Activated CD4-positive, alpha-beta T cell treated with anti-CD3 and anti-CD28 coated beads, Interleukin-2, amount 50 U/mL, for 48 hours (primary cell): ENCODE results near the gene VPS37B.
"Not testable (repeated sequence)": the region's sequence is repeated elsewhere in the genome, so short reads cannot be mapped to it uniquely, and the experiment has no call there.

Experiments
- DNase-seq, 2 experiments: peaks; one replicate each; pipeline ENCODE4 v3.0.0-alpha.2; 2020

VPS37B gene

GRCh38 chr12:122880668-122881067, 15.3 kb downstream of the VPS37B start:
- DNase-seq: peak in 1 of 2 experiments; percentile 38

- no peak for DNase-seq
These were observed 15.7 kb downstream of the VPS37B start for GRCh38 chr12:122880155-122880667.

- no peak for DNase-seq
These were observed 16.9 kb downstream of the VPS37B start for GRCh38 chr12:122878780-122879612.

- DNase-seq: no peak
These were observed 19.2 kb downstream of the VPS37B start for GRCh38 chr12:122876731-122877130.

GRCh38 chr12:122876281-122876680, 19.6 kb downstream of the VPS37B start:
- not testable (repeated sequence) for DNase-seq

GRCh38 chr12:122875590-122876220, 20.2 kb downstream of the VPS37B start:
- DNase-seq: peak; percentile 28 to 42

GRCh38 chr12:122874081-122874480, 21.8 kb downstream of the VPS37B start:
- peak; percentile 53 to 63 for DNase-seq

- no peak for DNase-seq
These were observed 22.4 kb downstream of the VPS37B start for GRCh38 chr12:122873540-122873939.

- no peak for DNase-seq
These were observed 23.0 kb downstream of the VPS37B start for GRCh38 chr12:122872815-122873361.

- DNase-seq: peak; percentile 72 to 79
These were observed 23.8 kb downstream of the VPS37B start for GRCh38 chr12:122871851-122872780.

GRCh38 chr12:122870867-122871664, 24.9 kb downstream of the VPS37B start:
- no peak for DNase-seq

GRCh38 chr12:122870163-122870842, 25.6 kb downstream of the VPS37B start:
- no peak for DNase-seq

GRCh38 chr12:122869207-122869973, 26.5 kb downstream of the VPS37B start:
- no peak for DNase-seq

GRCh38 chr12:122868471-122869177, 27.3 kb downstream of the VPS37B start:
- no peak for DNase-seq

- no peak for DNase-seq
These were observed 28.0 kb downstream of the VPS37B start for GRCh38 chr12:122867691-122868461.

- DNase-seq: no peak
These were observed 28.8 kb downstream of the VPS37B start for GRCh38 chr12:122866950-122867607.

- no peak for DNase-seq
These were observed 29.5 kb downstream of the VPS37B start for GRCh38 chr12:122866379-122866778.
